ENCODE data around the gene KPNA4.

The KPNA4 gene

DNA sequence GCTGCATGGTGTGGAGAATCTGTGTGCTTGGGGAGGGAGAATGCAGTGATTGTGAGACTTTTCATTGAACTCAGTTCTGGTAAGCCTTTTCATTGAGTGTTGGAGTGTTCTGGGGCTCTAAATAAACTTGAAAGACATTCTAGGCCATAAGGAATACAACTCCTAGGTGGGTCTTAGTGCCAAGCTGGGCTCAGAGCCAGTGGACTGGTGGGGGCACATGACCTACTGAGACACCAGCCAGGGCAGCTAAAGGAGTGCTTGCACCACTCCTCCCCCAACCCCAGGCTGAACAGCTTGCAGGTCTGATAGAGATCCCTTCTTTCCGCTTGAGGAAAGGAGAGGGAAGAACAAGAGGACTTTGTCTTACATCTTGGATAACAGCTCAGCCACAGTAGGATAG lies 21.7 kb upstream of the KPNA4 start:
- CTCF ChIA-PET = interaction anchor here (0.8 kb wide), 1 partner anchor 11 kb away, joined by 3 read pairs; no protein-coding TSS in a partner anchor
- POLR2A ChIA-PET = no interaction called here
- no peak for DNase-seq (ENCODE audit: extremely low spot score)
- TF ChIP-seq, protein P1, sequence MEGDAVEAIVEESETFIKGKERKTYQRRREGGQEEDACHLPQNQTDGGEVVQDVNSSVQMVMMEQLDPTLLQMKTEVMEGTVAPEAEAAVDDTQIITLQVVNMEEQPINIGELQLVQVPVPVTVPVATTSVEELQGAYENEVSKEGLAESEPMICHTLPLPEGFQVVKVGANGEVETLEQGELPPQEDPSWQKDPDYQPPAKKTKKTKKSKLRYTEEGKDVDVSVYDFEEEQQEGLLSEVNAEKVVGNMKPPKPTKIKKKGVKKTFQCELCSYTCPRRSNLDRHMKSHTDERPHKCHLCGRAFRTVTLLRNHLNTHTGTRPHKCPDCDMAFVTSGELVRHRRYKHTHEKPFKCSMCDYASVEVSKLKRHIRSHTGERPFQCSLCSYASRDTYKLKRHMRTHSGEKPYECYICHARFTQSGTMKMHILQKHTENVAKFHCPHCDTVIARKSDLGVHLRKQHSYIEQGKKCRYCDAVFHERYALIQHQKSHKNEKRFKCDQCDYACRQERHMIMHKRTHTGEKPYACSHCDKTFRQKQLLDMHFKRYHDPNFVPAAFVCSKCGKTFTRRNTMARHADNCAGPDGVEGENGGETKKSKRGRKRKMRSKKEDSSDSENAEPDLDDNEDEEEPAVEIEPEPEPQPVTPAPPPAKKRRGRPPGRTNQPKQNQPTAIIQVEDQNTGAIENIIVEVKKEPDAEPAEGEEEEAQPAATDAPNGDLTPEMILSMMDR (IDR thresholded peaks at IDR 0.05; ENCODE audit: control extremely low read depth, extremely low read depth, low read depth, missing control alignments) = no peak

GRCh38 chr3:160586679-160587078 lies 21.3 kb upstream of the KPNA4 start:
- TF ChIP-seq, protein P1 (IDR thresholded peaks at IDR 0.05; ENCODE audit: control extremely low read depth, extremely low read depth, low read depth, missing control alignments) = no peak
- ChIA-PET CTCF (no interaction called here), POLR2A (no interaction called here)
- DNase-seq (ENCODE audit: extremely low spot score) = no peak

DNA sequence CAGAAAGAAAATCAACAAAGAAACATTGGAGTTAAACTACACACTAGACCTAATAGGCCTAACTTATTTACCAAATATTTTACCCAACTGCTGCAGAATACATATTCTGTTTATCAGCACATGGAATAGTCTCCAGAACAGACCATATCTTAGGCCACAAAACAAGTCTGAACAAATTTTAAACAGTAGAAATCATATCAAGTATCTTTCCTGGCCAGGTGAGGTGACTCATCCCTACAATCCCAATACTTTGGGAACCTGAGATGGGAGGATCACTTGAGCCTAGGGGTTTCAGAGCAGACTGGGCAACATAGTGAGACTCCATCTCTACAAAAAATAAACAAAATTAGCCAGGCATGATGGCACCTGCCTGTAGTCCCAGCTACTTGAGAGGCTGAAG lies 18.1 kb upstream of the KPNA4 start:
- DNase-seq (ENCODE audit: extremely low spot score) = no peak
- POLR2A ChIA-PET = no interaction called here
- CTCF ChIA-PET = no interaction called here
- TF ChIP-seq, protein P1 (IDR thresholded peaks at IDR 0.05; ENCODE audit: control extremely low read depth, extremely low read depth, low read depth, missing control alignments) = no peak

DNA sequence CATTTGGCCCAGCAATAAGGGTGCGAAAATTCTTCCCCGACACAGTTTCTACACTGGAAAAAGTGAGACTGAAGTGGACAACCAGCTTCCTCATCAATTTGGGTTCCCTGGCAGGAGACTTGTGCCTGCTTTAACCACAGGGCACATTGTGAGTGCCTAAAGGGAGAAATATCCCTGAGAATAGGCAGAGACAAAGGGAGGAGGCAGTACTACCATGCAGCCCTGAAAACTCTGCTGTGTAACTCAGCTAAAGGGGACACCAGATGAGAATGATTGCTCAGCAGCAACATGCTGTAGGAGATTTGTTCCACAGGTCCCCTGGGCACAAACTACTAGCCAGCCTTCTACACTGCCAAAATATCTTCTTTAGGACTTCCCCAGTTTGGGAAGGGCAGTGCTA lies 15.6 kb upstream of the KPNA4 start:
- ChIA-PET CTCF (no interaction called here), POLR2A (no interaction called here)
- DNase-seq (ENCODE audit: extremely low spot score) = no peak
- TF ChIP-seq, protein P1 (IDR thresholded peaks at IDR 0.05; ENCODE audit: control extremely low read depth, extremely low read depth, low read depth, missing control alignments) = no peak

- DNase-seq (ENCODE audit: extremely low spot score) = no peak
- ChIA-PET POLR2A (no interaction called here), CTCF (interaction anchor here (1.2 kb wide), 1 partner anchor 10 kb away, joined by 4 read pairs; no protein-coding TSS in a partner anchor)
- TF ChIP-seq, protein P1 (IDR thresholded peaks at IDR 0.05; ENCODE audit: control extremely low read depth, extremely low read depth, low read depth, missing control alignments) = no peak
Measured at GRCh38 chr3:160577556-160578195, 12.3 kb upstream of the KPNA4 start.

DNA sequence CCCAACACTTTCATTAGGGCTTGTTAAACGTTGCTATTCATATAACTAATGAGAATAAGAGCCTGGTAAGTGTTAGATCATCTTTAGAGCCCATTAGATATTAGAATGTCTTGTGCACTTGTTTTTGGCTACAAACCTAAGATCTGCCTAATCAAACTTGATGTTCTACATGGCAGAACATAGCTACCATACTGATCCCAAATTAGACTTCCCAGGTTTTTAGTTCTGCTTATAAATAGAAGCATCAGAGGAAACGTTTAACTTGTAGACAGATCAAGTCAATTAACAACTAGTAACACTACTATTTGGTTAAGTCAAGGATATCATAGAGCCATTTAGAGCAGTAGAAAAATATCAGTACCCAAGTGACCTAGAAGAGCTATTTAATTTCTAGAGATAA lies 11.7 kb upstream of the KPNA4 start:
- no peak for DNase-seq (ENCODE audit: extremely low spot score)
- TF ChIP-seq, protein P1 (IDR thresholded peaks at IDR 0.05; ENCODE audit: control extremely low read depth, extremely low read depth, low read depth, missing control alignments) = no peak
- ChIA-PET CTCF (interaction anchor here (1.2 kb wide), 1 partner anchor 11 kb away, joined by 4 read pairs; no protein-coding TSS in a partner anchor), POLR2A (no interaction called here)

All from GM10248 (cell line).